Measurements from ENCODE around the gene PRDX5. TPM values are rescaled to one million over a fixed set of nuclear protein-coding genes. Genes with fewer than 3 reads are reported as not detected.

PRDX5 gene
- total and polyA plus RNA-seq, 9 of the 15 experiments (the other 6 are each of a cell fraction or from before 2014, with no cell fraction given): 40.8 to 327 (median 204) TPM

DNA sequence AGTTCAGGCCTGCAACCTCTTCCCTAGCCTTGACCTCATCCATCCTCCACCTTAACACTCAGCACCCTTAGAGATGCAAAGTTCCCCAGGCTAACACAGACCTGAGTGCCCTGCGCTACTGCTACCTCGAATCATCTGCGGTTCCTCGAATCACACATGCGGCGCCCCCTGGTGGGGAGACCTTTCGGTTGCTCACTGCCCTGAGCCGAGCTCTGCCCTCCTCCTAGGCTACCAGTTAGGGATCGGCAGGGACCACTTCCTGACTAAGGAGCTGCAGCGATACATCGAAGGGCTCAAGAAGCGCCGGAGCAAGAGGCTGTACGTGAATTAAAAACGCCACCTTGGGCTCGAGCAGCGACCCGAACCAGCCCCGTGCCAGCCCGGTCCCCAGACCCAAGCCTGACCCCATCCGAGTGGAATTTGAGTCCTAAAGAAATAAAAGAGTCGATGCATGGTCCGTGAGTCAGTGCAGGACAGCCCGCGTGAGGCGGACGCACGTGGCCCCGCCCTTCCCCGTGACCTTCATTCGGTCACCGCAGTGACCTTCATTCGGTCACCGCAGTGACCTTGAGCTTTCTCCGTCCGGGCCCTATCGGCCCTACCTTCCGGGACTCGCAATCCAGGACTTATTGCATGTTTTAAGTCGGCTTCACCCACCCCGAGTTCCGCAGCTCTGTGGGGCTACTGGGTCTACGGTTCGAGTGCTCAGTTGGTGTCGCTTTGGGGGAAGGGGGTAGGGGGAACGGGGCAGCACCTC lies 13.4 kb upstream of the PRDX5 start (continued):
- TF ChIP-seq ZBTB8A (IDR thresholded peaks at IDR 0.05; ENCODE audit: partially characterized antibody): no peak
- TF ChIP-seq, protein P1, sequence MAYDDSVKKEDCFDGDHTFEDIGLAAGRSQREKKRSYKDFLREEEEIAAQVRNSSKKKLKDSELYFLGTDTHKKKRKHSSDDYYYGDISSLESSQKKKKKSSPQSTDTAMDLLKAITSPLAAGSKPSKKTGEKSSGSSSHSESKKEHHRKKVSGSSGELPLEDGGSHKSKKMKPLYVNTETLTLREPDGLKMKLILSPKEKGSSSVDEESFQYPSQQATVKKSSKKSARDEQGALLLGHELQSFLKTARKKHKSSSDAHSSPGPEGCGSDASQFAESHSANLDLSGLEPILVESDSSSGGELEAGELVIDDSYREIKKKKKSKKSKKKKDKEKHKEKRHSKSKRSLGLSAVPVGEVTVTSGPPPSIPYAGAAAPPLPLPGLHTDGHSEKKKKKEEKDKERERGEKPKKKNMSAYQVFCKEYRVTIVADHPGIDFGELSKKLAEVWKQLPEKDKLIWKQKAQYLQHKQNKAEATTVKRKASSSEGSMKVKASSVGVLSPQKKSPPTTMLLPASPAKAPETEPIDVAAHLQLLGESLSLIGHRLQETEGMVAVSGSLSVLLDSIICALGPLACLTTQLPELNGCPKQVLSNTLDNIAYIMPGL (CRISPR knock-in tag; IDR thresholded peaks at IDR 0.05): peak; percentile 67; the same call in 1 of the 2 replicates
- TF ChIP-seq HNRNPL (IDR thresholded peaks at IDR 0.05; ENCODE audit: low read depth, low read length): peak; percentile 62; the same call in 1 of the 2 replicates
- no peak for TF ChIP-seq BRF2 (IDR thresholded peaks at IDR 0.05; ENCODE audit: borderline replicate concordance, insufficient read depth, insufficient read length)
- peak; percentile 74 for TF ChIP-seq SMC3 (conservative IDR thresholded peaks at IDR 0.05; ENCODE audit: insufficient read depth, low read depth, low read length)
- TF ChIP-seq MLX (CRISPR knock-in tag; conservative IDR thresholded peaks at IDR 0.05): no peak
- no peak for TF ChIP-seq EGR1 (conservative IDR thresholded peaks at IDR 0.05)
- TF ChIP-seq BRD9 (IDR thresholded peaks at IDR 0.05; ENCODE audit: low read depth, partially characterized antibody): peak; percentile 59
- no peak for TF ChIP-seq NR2F6 (CRISPR knock-in tag; IDR thresholded peaks at IDR 0.05)
- TF ChIP-seq GABPB2 (CRISPR knock-in tag; conservative IDR thresholded peaks at IDR 0.05): no peak; the same call in 1 of the 2 replicates
- no peak for TF ChIP-seq POLR3A (IDR thresholded peaks at IDR 0.05; ENCODE audit: borderline replicate concordance, extremely low read depth, insufficient read depth, insufficient read length)
- TF ChIP-seq TARDBP (IDR thresholded peaks at IDR 0.05): peak; percentile 73; the same call in 1 of the 2 replicates
- TF ChIP-seq GATA2 (CRISPR knock-in tag; IDR thresholded peaks at IDR 0.05): no peak
- TF ChIP-seq, protein P2, sequence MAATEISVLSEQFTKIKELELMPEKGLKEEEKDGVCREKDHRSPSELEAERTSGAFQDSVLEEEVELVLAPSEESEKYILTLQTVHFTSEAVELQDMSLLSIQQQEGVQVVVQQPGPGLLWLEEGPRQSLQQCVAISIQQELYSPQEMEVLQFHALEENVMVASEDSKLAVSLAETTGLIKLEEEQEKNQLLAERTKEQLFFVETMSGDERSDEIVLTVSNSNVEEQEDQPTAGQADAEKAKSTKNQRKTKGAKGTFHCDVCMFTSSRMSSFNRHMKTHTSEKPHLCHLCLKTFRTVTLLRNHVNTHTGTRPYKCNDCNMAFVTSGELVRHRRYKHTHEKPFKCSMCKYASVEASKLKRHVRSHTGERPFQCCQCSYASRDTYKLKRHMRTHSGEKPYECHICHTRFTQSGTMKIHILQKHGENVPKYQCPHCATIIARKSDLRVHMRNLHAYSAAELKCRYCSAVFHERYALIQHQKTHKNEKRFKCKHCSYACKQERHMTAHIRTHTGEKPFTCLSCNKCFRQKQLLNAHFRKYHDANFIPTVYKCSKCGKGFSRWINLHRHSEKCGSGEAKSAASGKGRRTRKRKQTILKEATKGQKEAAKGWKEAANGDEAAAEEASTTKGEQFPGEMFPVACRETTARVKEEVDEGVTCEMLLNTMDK (IDR thresholded peaks at IDR 0.05; ENCODE audit: borderline replicate concordance, insufficient read depth, low read depth, low read length, poor library complexity, severe bottlenecking): peak; percentile 90
- no peak for TF ChIP-seq CHD2 (IDR thresholded peaks at IDR 0.05; ENCODE audit: low read depth, low read length)
- no peak for TF ChIP-seq SPI1 (IDR thresholded peaks at IDR 0.05; ENCODE audit: borderline replicate concordance, low read depth, low read length)
- TF ChIP-seq ASH1L (IDR thresholded peaks at IDR 0.05; ENCODE audit: borderline replicate concordance, low read depth, partially characterized antibody): no peak
- TF ChIP-seq TRIM24 (IDR thresholded peaks at IDR 0.05): 0 out of 4 replicates have a peak, but pooled peaks of 1 of the 2 experiments have one; percentile 9
- TF ChIP-seq, protein P3, sequence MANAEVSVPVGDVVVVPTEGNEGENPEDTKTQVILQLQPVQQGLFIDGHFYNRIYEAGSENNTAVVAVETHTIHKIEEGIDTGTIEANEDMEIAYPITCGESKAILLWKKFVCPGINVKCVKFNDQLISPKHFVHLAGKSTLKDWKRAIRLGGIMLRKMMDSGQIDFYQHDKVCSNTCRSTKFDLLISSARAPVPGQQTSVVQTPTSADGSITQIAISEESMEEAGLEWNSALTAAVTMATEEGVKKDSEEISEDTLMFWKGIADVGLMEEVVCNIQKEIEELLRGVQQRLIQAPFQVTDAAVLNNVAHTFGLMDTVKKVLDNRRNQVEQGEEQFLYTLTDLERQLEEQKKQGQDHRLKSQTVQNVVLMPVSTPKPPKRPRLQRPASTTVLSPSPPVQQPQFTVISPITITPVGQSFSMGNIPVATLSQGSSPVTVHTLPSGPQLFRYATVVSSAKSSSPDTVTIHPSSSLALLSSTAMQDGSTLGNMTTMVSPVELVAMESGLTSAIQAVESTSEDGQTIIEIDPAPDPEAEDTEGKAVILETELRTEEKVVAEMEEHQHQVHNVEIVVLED (CRISPR knock-in tag; IDR thresholded peaks at IDR 0.05): no peak
- peak; percentile 74; the same call in 1 of the 2 replicates for TF ChIP-seq HLTF (IDR thresholded peaks at IDR 0.05)
- TF ChIP-seq ZFX (CRISPR knock-in tag; IDR thresholded peaks at IDR 0.05): peak; percentile 73
